ENCODE results near the gene C5orf15. TPM values are rescaled to one million over a fixed set of nuclear protein-coding genes. Genes with fewer than 3 reads are reported as not detected.

Gene C5orf15
- total and polyA plus RNA-seq, 4 donors: 21.2 to 32.4 (median 28.7) TPM

GRCh38 chr5:133906303-133906702 is 62.1 kb downstream of the C5orf15 start:
- no peak overlapping the region for H3K27ac ChIP-seq (ENCODE audit: low read depth in 1 of 2, low read length in 2 of 2)
- no peaks in the 10 kb centered on the region for H3K9me3 ChIP-seq (ENCODE audit: control insufficient read depth in 4 of 4, low read length in 3 of 4)
- 93% methylated on average over 6 of the region's 6 CpGs for WGBS

More at GRCh38 chr5:133906303-133906702, 62.1 kb downstream of the C5orf15 start:
- Histone ChIP-seq H3K36me3 (ENCODE audit: control insufficient read depth in 4 of 4, insufficient read depth in 3 of 4, low read depth in 1 of 4, low read length in 3 of 4) (no peaks in the 10 kb centered on the region), H3K4me1 (ENCODE audit: control insufficient read depth in 4 of 4, insufficient read depth in 4 of 4, low read length in 3 of 4) (no peaks in the 10 kb centered on the region), H3K9ac (ENCODE audit: low read depth in 1 of 2, low read length in 2 of 2) (no peak overlapping the region), H3K4me3 (ENCODE audit: low read depth in 1 of 3, low read length in 3 of 3) (no peak overlapping the region), H3K27me3 (ENCODE audit: control insufficient read depth in 4 of 4, insufficient read depth in 4 of 4, low read length in 3 of 4) (no peaks in the 10 kb centered on the region)
- no peak for DNase-seq (ENCODE audit: low spot score)
- TF ChIP-seq REST (IDR thresholded peaks at IDR 0.05): no peak
- no peak for TF ChIP-seq ATF3 (IDR thresholded peaks at IDR 0.05)
- no peak for TF ChIP-seq TAF1 (conservative IDR thresholded peaks at IDR 0.05)
- no peak for TF ChIP-seq RXRA (IDR thresholded peaks at IDR 0.05)
- TF ChIP-seq RAD21 (IDR thresholded peaks at IDR 0.05): peak in 1 of 2 donors; percentile 34
- TF ChIP-seq YY1 (IDR thresholded peaks at IDR 0.05): no peak

Other genes with a start within 250 kb of the C5orf15 start
- 100 to 1,000 TPM in 1 of 2 donors, 10 to 100 TPM in 1; 85.4 to 132 TPM for gene VDAC1, start 36.4 kb upstream of the C5orf15 start, total RNA-seq
- 100 to 1,000 TPM; 109 to 139 TPM for gene VDAC1, start 36.4 kb upstream of the C5orf15 start, polyA plus RNA-seq
- 1 to 10 TPM; 1.3 to 1.8 TPM for gene TCF7, start 146.1 kb upstream of the C5orf15 start, total RNA-seq
- gene TCF7, start 146.1 kb upstream of the C5orf15 start, polyA plus RNA-seq: 1 to 10 TPM; 2.6 to 2.7 TPM
- 100 to 1,000 TPM; 129 to 207 TPM for gene SKP1, start 208.3 kb upstream of the C5orf15 start, total RNA-seq
- 100 to 1,000 TPM; 298 to 407 TPM for gene SKP1, start 208.3 kb upstream of the C5orf15 start, polyA plus RNA-seq